Measurements from ENCODE around the gene ARID5B.

ARID5B gene

GRCh38 chr10:61992059-61992460 is 90.6 kb downstream of the ARID5B start:
- ChIA-PET CTCF (interaction anchor here (1.1 kb wide), 1 partner anchor 253 kb away, joined by 4 read pairs; no protein-coding TSS in a partner anchor), POLR2A (no interaction called here)
- H3K9me3 ChIP-seq (ENCODE audit: control insufficient read depth, insufficient read depth, low read depth, low read length): no peaks in the 10 kb centered on the region
- H3K4me3 ChIP-seq (ENCODE audit: low read depth, low read length): no peak overlapping the region
- peak; percentile 58 for TF ChIP-seq OSR2 (tag by site-specific recombination; IDR thresholded peaks at IDR 0.05)
- TF ChIP-seq ZNF169 (tag by site-specific recombination; IDR thresholded peaks at IDR 0.05): no peak
- no peak for TF ChIP-seq KLF9 (tag by site-specific recombination; IDR thresholded peaks at IDR 0.05; ENCODE audit: low read depth)
- no peak for TF ChIP-seq ZNF121 (tag by site-specific recombination; IDR thresholded peaks at IDR 0.05)
- TF ChIP-seq ZXDB (tag by site-specific recombination; IDR thresholded peaks at IDR 0.05): no peak
- TF ChIP-seq SCRT1 (tag by site-specific recombination; IDR thresholded peaks at IDR 0.05; ENCODE audit: borderline replicate concordance): peak; percentile 58; the same call in 1 of the 2 replicates
- TF ChIP-seq ZNF140 (tag by site-specific recombination; IDR thresholded peaks at IDR 0.05): no peak
- no peak for TF ChIP-seq ZNF449 (tag by site-specific recombination; IDR thresholded peaks at IDR 0.05)
- no peak for TF ChIP-seq ZNF777 (tag by site-specific recombination; IDR thresholded peaks at IDR 0.05; ENCODE audit: borderline replicate concordance)
- TF ChIP-seq ZNF341 (tag by site-specific recombination; IDR thresholded peaks at IDR 0.05; ENCODE audit: low read depth): no peak
- no peak for TF ChIP-seq ZNF292 (tag by site-specific recombination; IDR thresholded peaks at IDR 0.05; ENCODE audit: borderline replicate concordance, low read depth)
- TF ChIP-seq FEZF1 (tag by site-specific recombination; IDR thresholded peaks at IDR 0.05): peak; percentile 55
- no peak for TF ChIP-seq ZNF394 (tag by site-specific recombination; IDR thresholded peaks at IDR 0.05; ENCODE audit: borderline replicate concordance)
- TF ChIP-seq SCRT2 (tag by site-specific recombination; IDR thresholded peaks at IDR 0.05): peak; percentile 91
- TF ChIP-seq ZNF639 (tag by site-specific recombination; IDR thresholded peaks at IDR 0.05): no peak
- TF ChIP-seq ZSCAN16 (tag by site-specific recombination; IDR thresholded peaks at IDR 0.05): no peak
- no peak for TF ChIP-seq ZFP41 (tag by site-specific recombination; IDR thresholded peaks at IDR 0.05; ENCODE audit: borderline replicate concordance)
- peaks cover 15% of the 10 kb centered on the region for H3K4me1 ChIP-seq (ENCODE audit: control insufficient read depth, insufficient read depth, low read length)
- no peaks in the 10 kb centered on the region for H3K36me3 ChIP-seq (ENCODE audit: control insufficient read depth in 2 of 2, insufficient read depth in 1 of 2, low read length in 2 of 2)
- H3K27ac ChIP-seq (ENCODE audit: extremely low read depth, low read depth, low read length): no peak overlapping the region

- CTCF ChIA-PET: interaction anchor here (0.7 to 0.9 kb wide), 3 partner anchors 9 to 251 kb away, joined by 3 read pairs; no protein-coding TSS in a partner anchor
- Histone ChIP-seq H3K27ac (ENCODE audit: extremely low read depth, low read depth, low read length) (no peak overlapping the region), H3K4me3 (ENCODE audit: low read depth, low read length) (no peak overlapping the region), H3K9me3 (ENCODE audit: control insufficient read depth, insufficient read depth, low read depth, low read length) (no peaks in the 10 kb centered on the region), H3K4me1 (ENCODE audit: control insufficient read depth, insufficient read depth, low read length) (peaks cover 15% of the 10 kb centered on the region), H3K36me3 (ENCODE audit: control insufficient read depth in 2 of 2, insufficient read depth in 1 of 2, low read length in 2 of 2) (no peaks in the 10 kb centered on the region)
- POLR2A ChIA-PET: no interaction called here
- TF ChIP-seq ZNF558 (tag by site-specific recombination; IDR thresholded peaks at IDR 0.05): peak; percentile 14; the same call in 1 of the 2 replicates
- peak; percentile 72 for TF ChIP-seq PRDM10 (tag by site-specific recombination; IDR thresholded peaks at IDR 0.05)
- no peak for TF ChIP-seq BCL11B (tag by site-specific recombination; IDR thresholded peaks at IDR 0.05; ENCODE audit: low read depth)
- TF ChIP-seq ZNF324 (tag by site-specific recombination; IDR thresholded peaks at IDR 0.05): 0 out of 2 replicates have a peak, but pooled peaks have one; percentile 25
- TF ChIP-seq ZNF394 (tag by site-specific recombination; IDR thresholded peaks at IDR 0.05; ENCODE audit: borderline replicate concordance): no peak
- no peak for TF ChIP-seq ZNF621 (tag by site-specific recombination; IDR thresholded peaks at IDR 0.05)
- TF ChIP-seq SP7 (tag by site-specific recombination; IDR thresholded peaks at IDR 0.05): peak; percentile 58; the same call in 1 of the 2 replicates
- TF ChIP-seq ZSCAN4 (tag by site-specific recombination; IDR thresholded peaks at IDR 0.05): peak; percentile 86
- TF ChIP-seq ZFP41 (tag by site-specific recombination; IDR thresholded peaks at IDR 0.05; ENCODE audit: borderline replicate concordance): no peak
- peak; percentile 59 for TF ChIP-seq KLF10 (tag by site-specific recombination; IDR thresholded peaks at IDR 0.05)
- TF ChIP-seq ZSCAN23 (tag by site-specific recombination; IDR thresholded peaks at IDR 0.05): no peak
- no peak for TF ChIP-seq ZNF433 (tag by site-specific recombination; IDR thresholded peaks at IDR 0.05; ENCODE audit: low read depth)
Observed at GRCh38 chr10:61992671-61993668, 91.5 kb downstream of the ARID5B start.

Data from HEK293 (cell line).